ENCODE measurements around the gene ADCY1.

The ADCY1 gene

DNA sequence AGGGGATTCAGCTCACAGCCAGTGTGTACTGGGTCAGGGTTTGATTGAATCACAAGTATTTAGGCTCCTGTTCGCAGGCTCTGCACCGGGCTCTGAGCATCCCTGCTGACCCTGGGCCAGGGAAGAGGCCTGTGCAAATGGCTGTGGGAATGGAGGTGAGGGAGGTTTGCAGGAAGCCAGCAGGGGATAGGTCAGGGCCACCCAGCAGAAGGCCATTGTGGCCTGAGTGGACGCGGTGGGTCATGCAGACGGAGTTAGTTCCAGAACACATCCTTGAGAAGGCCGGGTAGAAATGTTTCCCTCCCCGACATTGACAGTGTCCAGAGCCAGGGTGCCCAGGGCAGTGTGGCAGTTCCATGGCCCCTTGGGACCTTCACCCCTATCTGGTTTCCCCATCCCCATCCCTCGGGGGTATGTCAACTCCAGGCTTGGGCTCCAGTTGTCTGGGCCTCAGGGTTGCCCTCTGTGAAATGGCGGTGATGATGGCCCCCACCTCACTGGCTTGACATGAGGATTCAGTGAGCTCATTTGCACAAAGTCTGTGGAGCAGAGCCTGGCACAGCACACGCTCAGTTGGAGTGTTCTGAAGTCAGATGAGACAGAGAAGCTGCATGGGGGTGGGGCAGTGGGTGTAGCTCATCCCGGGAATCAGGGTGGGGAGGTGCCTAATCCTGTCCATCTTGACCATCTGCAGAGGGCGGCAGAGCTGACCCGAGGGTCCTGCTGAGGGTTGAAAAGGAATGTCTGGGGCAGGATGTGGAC lies 107.6 kb downstream of the ADCY1 start:
- FAIRE-seq: no peak

DNA sequence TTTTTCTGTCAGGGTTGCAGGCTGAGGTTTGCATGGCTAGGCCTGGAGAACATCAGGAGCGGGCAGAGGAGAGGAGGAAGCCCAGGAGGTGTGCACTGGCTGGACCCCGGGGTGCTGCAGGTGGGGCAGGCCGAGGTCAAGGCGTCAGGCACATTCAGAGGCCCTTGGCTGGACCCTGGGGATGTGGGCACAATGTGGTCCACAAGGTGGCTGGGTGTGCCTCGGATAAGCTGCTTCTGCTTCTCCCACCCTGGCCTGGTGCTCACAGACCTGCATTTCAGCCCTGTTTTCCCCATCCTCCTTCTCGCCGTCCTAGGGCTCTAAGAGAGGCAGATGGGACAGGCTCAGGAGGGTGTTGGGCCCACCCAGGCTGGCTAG lies 108.2 kb downstream of the ADCY1 start:
- no peak for FAIRE-seq

DNA sequence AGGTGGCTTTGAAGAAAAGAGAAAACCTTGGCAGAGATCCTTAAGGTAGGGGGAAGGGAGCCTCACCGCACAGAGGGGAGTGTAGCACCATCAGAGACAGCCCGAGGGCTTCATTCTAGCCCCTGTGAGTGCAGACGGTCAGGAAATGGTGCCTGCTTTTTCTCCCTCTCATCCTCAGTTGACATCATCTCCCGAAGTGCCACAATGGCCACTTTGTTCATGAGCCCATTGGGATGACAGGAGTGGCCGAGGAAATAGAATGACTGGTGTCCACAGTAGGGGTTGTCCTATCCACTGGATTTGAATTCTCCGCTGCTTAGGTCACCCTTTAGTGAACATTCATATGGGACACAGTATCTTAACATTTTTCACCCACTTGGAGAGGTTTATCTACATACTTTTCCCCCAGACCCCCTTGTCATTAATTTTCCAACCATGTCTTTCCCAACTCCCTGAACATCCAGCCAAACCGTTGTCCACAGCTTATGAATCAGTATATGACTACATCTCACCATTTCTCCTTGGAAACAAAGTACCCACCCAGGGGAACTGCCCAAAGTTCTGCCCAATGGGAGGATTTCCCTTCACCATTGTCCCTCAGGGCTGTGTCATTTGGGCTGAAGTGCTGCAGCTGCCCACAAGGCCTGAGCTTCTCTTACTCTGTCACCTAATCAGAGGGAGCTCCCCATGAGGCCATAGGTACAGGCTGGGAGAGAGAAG lies 108.8 kb downstream of the ADCY1 start:
- FAIRE-seq: no peak

DNA sequence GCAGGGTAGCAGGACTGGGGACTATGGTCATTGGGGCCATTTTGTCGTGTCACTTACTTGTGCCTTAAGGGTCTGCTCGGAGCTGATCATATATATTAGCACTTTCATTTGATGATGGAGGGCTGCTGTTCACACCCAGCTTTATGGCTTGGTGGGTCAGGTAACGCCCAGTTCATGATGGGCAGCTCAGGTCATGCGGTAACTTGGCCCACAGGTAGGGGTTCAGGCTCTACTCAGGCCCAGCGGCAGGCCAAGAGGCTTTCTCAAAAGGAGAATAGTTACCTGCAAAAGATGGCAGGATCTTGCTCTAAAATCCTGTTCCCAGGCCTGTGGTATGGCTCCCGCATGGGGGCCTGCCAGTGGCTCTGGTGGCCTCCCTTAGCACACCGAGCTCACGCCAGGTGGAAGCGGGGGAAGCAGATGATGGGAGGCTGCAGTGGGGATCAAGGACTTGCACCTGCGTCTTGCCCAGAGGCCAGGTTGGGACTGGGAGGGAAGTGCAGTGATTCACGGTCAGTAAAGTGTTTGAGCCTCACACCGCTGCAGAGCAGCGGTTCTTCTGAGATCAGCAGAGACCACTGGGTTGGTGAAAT lies 109.5 kb downstream of the ADCY1 start:
- no peak for FAIRE-seq

DNA sequence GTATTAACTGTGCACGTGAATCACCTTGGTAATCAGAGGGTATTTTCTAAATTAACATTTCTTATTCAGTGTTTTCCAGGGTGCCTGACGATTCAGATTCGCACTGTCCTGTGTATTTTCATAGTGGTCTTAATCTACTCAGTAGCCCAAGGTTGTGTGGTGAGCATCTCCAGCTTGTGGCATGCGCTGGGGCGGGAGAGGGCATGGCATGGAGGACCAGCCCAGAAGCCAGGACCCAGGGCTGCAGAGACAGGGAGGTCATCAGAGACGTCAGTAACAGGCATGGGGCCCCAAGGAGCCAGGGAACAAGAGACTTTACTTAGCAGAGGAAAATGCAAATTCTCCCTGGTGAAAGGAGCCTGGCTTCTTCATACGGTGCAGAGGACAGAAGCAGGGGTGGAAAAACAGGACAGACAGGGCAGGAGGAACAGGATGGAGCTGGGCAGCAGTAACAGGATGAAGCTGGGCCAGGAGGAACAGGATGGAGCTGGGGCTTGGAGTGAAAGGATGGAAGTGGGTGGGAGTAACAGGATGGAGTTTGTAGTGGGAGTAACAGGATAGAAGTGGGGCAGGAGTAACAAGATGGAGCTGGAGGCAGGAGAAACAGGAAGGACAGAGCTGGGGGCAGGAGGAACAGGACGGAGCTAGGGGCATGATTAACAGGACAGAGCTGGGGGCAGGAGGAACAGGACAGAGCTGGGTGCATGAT lies 110.9 kb downstream of the ADCY1 start:
- FAIRE-seq: no peak

DNA sequence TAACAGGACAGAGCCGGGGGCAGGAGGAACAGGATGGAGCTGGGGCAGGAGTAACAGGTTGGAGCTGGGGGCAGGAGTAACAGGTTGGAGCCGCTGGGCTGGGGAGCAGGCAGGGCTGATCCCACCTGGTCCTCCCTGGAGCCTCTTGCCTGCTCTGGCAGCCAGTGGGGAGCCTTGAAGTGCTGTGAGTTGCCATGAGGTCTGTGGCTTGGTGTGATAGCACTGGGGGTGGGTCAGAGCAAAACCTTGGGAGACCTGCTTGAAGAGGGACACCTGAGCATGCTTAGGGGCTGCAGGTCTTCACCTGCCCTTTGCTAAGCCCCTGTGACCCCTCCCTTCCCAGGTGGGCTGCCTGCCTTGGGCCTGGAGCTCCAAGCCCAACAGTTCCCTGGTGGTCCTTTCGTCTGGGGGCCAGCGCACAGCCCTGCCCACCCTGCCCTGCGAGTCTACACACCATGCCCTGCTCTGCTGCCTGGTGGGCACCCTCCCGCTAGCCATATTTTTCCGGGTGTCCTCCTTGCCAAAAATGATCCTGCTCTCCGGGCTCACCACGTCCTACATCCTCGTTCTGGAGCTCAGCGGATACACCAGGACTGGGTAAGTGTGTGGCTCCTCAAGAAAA lies 111.6 kb downstream of the ADCY1 start:
- FAIRE-seq: no peak

DNA sequence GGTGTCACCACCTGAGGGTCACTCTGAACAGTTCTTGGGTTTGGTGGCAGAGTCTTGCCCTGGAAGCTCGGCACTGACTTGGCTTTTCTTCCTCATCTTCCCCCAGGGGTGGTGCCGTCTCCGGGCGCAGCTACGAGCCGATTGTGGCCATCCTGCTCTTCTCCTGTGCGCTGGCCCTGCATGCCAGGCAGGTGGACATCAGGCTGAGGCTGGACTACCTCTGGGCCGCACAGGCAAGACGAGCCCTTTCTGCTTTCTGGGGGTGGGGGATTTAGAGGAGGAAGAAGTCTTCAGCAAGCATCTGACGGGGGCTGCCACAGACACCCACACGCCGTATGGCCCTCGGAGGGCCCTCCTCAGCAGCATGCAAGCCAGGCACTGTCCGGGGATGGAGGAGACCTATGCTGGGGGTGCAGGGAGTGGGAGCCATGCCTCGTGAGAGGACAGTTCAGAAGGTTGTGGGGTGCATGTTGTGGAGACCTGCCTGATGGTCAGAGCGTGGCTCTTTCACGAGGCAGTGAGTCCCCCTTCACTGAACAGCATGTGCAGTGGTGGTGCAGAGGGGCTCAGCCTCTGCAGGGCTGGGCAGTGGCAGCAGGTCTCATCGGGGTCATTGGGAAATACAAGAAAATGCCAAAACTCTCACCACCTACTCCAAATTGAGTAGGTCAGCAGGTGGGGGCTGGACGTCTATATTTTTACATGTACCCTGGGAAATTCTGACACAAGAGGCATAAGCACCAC lies 112.4 kb downstream of the ADCY1 start:
- no peak for FAIRE-seq

DNA sequence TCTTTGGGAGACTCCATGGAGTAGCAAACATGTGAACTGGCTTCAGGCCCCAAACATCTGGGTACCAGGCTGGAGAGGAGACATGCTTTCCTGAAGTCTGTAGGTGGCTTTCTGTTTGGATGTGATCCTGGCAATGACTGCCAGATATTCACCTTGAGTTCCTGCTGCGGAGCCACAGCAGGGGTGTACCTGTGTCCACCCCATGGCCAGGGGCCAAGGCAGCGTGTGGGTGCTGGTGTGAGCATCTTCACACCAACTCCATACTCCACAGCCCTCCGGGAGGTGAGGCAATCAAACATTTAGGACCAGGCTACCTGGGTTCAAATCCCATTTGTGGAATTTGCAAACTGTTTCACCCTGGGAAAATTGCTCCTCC lies 113.0 kb downstream of the ADCY1 start:
- FAIRE-seq: no peak

DNA sequence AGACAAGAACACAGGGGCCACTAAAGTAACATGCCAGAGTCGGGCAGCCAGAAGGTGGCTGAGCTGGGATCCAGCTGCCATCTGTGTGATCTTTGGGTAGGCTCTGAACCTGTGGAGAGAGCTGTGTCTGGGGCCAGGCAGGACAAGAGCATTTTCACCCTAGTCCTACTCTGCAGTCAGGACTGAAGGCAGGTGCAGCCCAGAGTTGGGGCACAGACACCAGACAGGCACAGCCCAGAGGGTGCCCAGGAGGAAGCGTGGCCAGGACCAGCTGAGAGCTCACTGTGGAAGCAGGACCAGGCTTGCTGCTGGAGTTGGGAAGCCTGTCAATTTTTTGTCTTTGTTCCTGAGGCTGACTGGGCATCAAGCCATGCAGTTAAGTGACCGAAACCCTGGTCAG lies 113.6 kb downstream of the ADCY1 start:
- FAIRE-seq: no peak

DNA sequence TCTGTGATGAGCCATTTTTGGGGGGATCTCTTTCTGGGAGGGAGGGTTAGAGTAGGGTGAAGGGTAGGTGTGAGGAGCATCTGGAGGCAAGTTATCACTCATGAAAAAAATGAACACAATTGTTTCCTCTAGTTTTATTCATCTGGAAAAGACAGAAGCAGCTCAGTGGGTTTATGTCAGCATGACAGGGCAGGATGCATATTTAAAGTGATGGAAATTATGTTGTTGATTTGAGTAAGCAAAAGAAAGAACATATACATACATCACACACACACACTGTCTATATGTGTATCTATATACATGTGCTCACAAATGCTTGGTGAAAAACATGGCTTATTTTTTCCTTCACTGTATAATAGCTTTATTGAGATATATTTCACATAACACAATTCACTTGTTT lies 114.2 kb downstream of the ADCY1 start:
- FAIRE-seq: no peak

DNA sequence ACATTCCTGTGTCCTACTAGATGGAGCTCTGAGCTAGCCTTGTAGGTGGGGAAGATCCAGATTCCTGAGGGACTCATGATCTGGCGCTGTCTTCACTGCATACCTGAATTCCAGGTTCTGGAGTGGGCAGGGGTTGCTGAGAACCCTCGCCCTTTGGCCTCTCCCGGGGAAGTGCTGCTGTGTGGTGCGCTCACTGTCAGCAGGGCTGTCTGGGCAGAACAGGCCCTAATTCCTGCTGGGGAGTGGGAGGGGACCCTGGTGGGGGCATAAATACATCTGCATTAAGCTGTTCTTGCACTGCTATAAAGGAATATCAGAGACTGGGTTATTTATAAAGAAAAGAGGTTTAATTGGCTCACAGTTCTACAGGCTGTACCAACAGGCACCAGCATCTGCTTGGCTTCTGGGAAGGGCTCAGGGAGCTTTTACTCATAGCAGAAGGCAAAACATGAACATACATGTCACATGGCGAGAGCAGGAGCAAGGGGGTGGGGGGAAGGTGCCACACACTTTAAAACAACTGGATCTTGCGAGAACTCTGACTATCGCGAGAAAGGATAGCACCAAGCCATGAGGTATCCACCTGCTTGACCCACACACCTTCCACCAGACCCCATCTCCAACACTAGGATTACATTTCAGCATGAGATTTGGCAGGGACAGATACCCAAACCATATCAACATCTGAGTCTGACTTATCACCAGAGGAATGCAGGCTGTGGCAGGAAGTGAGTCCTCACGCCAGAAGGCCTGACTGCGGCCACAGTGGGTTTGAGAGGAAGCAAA lies 115.0 kb downstream of the ADCY1 start:
- FAIRE-seq: no peak

DNA sequence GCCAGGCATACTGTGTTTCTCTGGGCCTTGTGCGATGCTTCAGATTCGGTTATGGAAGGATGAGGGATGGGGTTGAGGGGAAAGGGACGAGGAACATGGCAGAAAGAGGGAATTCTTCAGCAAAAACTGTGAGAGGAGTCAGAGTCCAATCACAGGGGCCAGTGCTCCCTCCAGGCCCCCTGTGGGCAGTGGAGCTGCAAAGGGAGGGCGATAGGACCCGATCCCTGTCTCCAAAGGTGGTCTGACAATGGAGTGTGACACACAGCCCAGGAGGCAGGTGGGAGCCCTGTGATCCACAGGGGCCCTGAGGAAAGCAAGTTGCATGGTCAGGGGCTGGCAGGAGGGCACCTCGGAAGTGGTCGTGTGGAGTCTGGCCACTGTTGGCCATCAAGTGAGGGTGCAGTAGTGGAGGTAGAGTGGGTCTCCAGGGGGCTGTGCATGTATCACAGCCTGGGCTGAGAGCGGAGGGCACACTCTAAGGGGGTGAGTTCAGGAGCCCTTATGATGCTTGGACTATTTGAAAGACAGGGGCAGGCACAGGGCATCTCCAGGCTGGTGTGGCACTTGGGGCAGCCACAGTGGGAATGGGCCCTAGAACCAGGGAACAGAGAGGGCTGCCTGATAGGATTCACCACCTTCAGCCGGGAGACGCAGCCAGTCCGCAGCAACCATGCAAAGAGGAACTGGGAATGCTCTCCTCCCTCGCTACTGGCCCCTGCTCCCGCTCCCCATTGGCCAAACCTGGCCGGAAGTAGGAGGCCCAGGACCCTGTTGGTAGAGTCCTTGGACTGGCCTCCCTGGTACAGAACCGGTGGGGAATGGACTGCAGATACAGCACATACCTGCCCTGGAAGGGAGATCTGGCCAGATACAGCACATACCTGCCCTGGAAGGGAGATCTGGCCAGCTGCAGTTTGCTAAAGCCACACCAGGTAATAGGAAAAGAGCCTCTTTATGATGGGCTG lies 115.9 kb downstream of the ADCY1 start:
- FAIRE-seq: no peak

DNA sequence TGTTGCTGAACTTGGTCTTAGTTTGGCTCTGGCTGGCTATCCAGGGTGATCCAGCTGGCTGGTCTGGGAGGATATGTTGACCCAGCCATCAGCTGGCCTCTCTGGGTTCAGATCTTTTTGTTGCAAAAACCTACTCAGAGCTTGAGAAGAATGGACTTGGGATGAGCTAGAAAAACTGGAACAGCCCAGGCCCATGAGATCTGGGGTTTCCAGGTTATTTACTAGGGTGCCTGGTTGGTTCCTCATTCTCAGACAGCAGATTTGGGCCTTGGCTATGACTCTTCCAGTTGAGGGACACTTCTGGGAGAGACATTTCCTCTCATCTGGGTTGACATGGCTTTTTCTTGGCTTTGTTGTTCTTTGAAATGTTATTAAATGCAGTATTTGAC lies 116.6 kb downstream of the ADCY1 start:
- no peak for FAIRE-seq

DNA sequence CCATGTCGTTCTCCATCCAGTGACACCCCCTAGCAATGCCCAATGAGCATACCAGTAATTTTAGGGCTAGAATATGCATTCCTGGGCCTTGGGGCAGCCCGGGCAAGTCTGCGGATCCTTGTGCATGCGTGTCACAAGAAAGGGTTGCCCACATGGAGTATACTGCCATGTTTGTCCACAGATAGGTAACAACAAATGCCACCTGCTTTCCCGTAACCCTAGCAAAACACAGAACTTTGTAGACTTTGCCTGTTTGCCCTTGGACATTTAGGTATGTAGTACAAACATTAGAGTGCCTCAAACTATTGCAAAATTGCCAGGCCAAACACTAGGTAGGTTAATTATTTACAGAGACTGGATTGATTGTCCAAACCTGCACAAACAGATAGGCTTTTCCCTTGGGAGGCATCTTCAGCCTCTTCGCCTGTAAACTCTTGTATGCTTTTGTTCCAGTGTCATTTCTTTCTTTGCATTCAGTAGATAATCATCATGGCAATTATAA lies 117.0 kb downstream of the ADCY1 start:
- no peak for FAIRE-seq

DNA sequence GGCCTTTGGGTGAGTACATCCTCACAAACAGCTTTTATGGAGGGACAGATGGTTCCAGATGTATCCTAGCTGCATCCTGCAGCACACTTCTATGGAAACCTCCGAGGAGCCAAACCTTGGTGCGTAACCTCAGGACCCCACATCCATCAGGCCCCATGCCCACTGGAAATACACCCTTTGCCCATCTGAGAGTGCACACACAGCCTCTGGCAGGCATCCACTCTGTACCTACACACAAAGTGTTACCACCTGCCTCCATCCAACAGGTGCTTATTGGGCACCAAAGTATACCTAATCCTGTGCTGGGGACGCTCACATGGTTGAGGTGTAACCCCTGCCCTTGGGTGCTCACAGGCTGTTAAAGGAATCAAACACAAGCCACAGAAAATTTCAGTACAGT lies 117.9 kb downstream of the ADCY1 start:
- no peak for FAIRE-seq

DNA sequence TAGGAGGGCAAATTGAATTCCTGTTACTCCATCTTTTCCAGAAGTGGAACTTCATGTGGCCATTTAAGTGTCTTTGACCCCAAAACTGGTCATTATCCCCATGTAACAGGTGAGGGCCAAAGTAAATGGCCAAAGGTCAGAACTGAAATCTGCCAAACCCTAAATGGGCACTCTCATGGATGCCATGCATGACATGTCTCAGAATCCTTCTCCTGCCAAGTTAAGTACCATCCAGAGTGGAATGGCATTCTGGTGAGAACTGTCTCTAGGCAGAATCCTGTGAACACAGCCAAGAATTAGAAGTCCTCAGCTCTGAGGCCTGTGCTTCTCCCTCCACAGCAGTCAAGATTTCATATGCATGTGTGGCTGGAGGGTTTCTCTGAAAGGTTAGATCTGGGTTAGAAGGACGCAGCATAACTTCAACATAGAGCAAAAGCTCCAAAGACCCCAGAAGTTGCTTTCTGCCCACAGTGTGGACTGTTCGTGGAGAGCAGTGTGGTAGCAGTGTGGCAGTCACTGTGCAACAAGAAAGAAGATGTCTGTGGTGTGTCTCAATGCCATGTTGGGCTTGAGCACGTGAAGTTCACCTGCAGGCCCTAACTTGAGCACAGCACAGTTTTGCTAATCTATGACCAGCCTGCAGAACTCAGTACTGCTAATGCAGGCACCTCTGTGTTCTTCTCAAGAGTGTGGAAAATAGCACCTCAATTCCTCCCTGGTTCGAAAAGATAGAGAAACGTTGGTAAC lies 121.3 kb downstream of the ADCY1 start:
- FAIRE-seq: no peak

DNA sequence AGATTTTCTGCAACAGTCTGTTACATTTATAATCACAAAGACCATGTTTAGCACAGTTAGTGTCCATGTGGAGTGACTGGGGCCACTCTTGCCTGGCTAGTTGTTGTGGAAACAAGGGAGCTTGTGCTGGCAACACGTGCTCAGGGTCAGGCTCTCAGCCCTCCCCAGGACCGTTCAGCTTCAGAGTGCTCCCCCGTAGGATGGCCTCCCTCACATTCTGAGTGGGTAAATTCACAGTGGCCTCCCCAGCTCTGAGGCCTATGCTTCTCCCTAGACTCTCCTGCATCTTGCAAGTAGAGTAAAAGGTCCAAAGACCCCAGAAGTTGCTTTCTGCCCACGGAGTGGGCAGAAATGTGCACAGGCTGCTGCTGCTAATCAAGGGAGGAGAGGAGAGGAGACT lies 122.3 kb downstream of the ADCY1 start:
- FAIRE-seq: no peak

DNA sequence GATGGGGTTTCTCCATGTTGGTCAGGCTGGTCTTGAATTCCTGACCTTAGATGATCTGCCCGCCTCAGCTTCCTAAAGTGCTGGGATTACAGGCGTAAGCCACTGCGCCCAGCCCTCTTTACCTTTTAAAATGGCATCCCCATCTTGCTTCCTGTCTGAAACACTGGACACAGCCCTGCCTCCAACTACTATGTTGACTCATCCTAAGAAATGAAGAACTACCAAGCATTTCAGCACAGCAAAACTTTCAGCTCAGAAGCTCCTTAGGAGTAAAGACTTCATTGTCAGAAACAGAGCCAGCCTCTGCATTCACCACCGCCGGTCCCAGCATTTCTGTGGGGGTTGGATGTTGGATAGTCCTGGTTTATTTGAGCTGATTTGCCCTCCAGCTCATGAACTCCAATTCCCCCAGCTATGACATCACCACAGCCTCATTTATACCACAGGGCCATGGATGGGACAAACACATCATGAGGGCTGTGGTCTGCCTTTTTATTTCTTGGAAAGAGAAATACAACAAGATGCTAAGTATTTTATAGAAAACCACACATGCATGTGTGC lies 123.5 kb downstream of the ADCY1 start:
- no peak for FAIRE-seq

Data from G401.6 (cell line).